HEK293T (cell line): Measurements from ENCODE around the gene BOLA1.
A peak's percentile ranks its signal among the peaks of the same experiment; 100 is the strongest.
"Not testable (repeated sequence)": the region's sequence is repeated elsewhere in the genome, so short reads cannot be mapped to it uniquely, and the experiment has no call there.

ENCODE experiments used
- CTCF ChIA-PET: fragments of 350-600 bp; formaldehyde crosslinking; extraction: SDS; loops from one replicate; lab custom pipeline; 2021; ENCODE audit warnings: antibody characterized with exemption, inconsistent platforms; lab: Yijun Ruan, JAX
- POLR2A ChIA-PET: fragments of 350-600 bp; formaldehyde crosslinking; extraction: SDS; loops from one replicate; lab custom pipeline; 2020; ENCODE audit warnings: antibody characterized with exemption, inconsistent platforms; lab: Yijun Ruan, JAX
- DNase-seq: peaks from one replicate; pipeline ENCODE4 v3.0.0; 2012; ENCODE audit warnings: mixed read lengths; ENCODE audit errors: extremely low spot score
- ARNT ChIP-seq: fragments of 450-650 bp; IDR thresholded peaks from 2 replicates; pipeline ENCODE4 v1.6.1; 2017; ENCODE audit warnings: mild to moderate bottlenecking
- BHLHE40 ChIP-seq: fragments of 450-650 bp; IDR thresholded peaks from 2 replicates; pipeline ENCODE4 v1.6.1; 2016; ENCODE audit warnings: mild to moderate bottlenecking, moderate library complexity, borderline replicate concordance
- CTBP1 ChIP-seq: fragments of 450-650 bp; IDR thresholded peaks from 2 replicates; pipeline ENCODE4 v1.6.1; 2016; ENCODE audit warnings: borderline replicate concordance
- ELF4 ChIP-seq: fragments of 450-650 bp; IDR thresholded peaks from 2 replicates; pipeline ENCODE4 v1.6.1; 2017; ENCODE audit warnings: antibody characterized with exemption
- FOXA1 ChIP-seq: fragments of 450-650 bp; IDR thresholded peaks from 2 replicates; pipeline ENCODE4 v1.6.1; 2016; ENCODE audit warnings: mild to moderate bottlenecking
- FOXK2 ChIP-seq: fragments of 450-650 bp; IDR thresholded peaks from 2 replicates; pipeline ENCODE4 v1.6.1; 2016; ENCODE audit warnings: mild to moderate bottlenecking
- FOXM1 ChIP-seq: fragments of 450-650 bp; IDR thresholded peaks from 2 replicates; pipeline ENCODE4 v1.6.1; 2017; ENCODE audit warnings: mild to moderate bottlenecking, borderline replicate concordance
- HDGF ChIP-seq: fragments of 450-650 bp; IDR thresholded peaks from 2 replicates; pipeline ENCODE4 v1.6.1; 2017; ENCODE audit warnings: antibody characterized with exemption, borderline replicate concordance
- L3MBTL2 ChIP-seq: fragments of 450-650 bp; conservative IDR thresholded peaks from 2 replicates; pipeline ENCODE4 v1.6.1; 2016; ENCODE audit warnings: mild to moderate bottlenecking
- LEF1 ChIP-seq: fragments of 450-650 bp; IDR thresholded peaks from 2 replicates; pipeline ENCODE4 v1.6.1; 2017; ENCODE audit warnings: mild to moderate bottlenecking, borderline replicate concordance
- NFRKB ChIP-seq: fragments of 450-650 bp; IDR thresholded peaks from 2 replicates; pipeline ENCODE4 v1.6.1; 2016; ENCODE audit warnings: mild to moderate bottlenecking, moderate library complexity
- PKNOX1 ChIP-seq: fragments of 450-650 bp; IDR thresholded peaks from 2 replicates; pipeline ENCODE4 v1.6.1; 2016
- SP1 ChIP-seq: fragments of 450-650 bp; IDR thresholded peaks from 2 replicates; pipeline ENCODE4 v1.6.1; 2017
- SUZ12 ChIP-seq: fragments of 450-650 bp; IDR thresholded peaks from 2 replicates; pipeline ENCODE4 v1.6.1; 2016; ENCODE audit warnings: mild to moderate bottlenecking
- TARDBP ChIP-seq: fragments of 450-650 bp; IDR thresholded peaks from 2 replicates; pipeline ENCODE4 v1.6.1; 2016
- ZNF384 ChIP-seq: fragments of 450-650 bp; IDR thresholded peaks from 2 replicates; pipeline ENCODE4 v1.6.1; 2016

BOLA1 gene

GRCh38 chr1:149933208-149933607 lies 33.8 kb downstream of the BOLA1 start:
- ChIA-PET CTCF (no interaction called here), POLR2A (interaction anchor here (0.5 to 11.1 kb wide), 3 partner anchors 26 to 232 kb away, joined by 3 to 133 read pairs (median 3); a partner anchor contains a TSS)
- no peak for TF ChIP-seq L3MBTL2
- TF ChIP-seq HDGF: no peak
- TF ChIP-seq SUZ12: no peak
- no peak for TF ChIP-seq PKNOX1
- TF ChIP-seq TARDBP: no peak
- TF ChIP-seq CTBP1: no peak
- no peak for TF ChIP-seq LEF1
- TF ChIP-seq BHLHE40: no peak
- no peak for TF ChIP-seq ZNF384
- no peak for TF ChIP-seq ARNT
- TF ChIP-seq FOXK2: no peak
- no peak for TF ChIP-seq FOXM1
- TF ChIP-seq NFRKB: no peak
- no peak for TF ChIP-seq FOXA1
- TF ChIP-seq ELF4: no peak
- TF ChIP-seq SP1: no peak
- no peak for DNase-seq

GRCh38 chr1:149934356-149934755 lies 35.0 kb downstream of the BOLA1 start:
- POLR2A ChIA-PET: interaction anchor here (0.6 to 11.1 kb wide), 2 partner anchors 47 to 328 kb away, joined by 3 to 133 read pairs; a partner anchor contains a TSS
- TF ChIP-seq SP1 (no peak), ARNT (no peak), LEF1 (no peak), BHLHE40 (no peak), L3MBTL2 (no peak), ZNF384 (no peak)
- CTCF ChIA-PET: no interaction called here
- no peak for DNase-seq

GRCh38 chr1:149936170-149936991 lies 37.0 kb downstream of the BOLA1 start, which contains the start of gene MTMR11:
MTMR11 (minus strand) TSS chr1:149936879; CDS start chr1:149936647, 232 bp downstream.
- peak; percentile 51 for DNase-seq
- CTCF ChIA-PET: no interaction called here
- POLR2A ChIA-PET: interaction anchor here (1.2 to 11.1 kb wide), 2 partner anchors 8 to 49 kb away, joined by 11 to 133 read pairs; a partner anchor contains a TSS
- TF ChIP-seq BHLHE40: no peak
- TF ChIP-seq L3MBTL2: no peak; the same call in 1 of the 2 replicates
- TF ChIP-seq LEF1: no peak
- TF ChIP-seq SP1: no peak
- no peak for TF ChIP-seq SUZ12
- no peak for TF ChIP-seq TARDBP
- no peak for TF ChIP-seq HDGF
- no peak for TF ChIP-seq CTBP1
- no peak for TF ChIP-seq ELF4
- TF ChIP-seq PKNOX1: no peak
- TF ChIP-seq NFRKB: no peak
- no peak for TF ChIP-seq FOXK2
- TF ChIP-seq FOXM1: no peak
- TF ChIP-seq ZNF384: no peak
- no peak for TF ChIP-seq FOXA1
- no peak for TF ChIP-seq ARNT

- DNase-seq: no peak
- ChIA-PET POLR2A (interaction anchor here (0.7 to 11.1 kb wide), 3 partner anchors 9 to 50 kb away, joined by 3 to 133 read pairs (median 8); a partner anchor contains a TSS), CTCF (no interaction called here)
- TF ChIP-seq PKNOX1 (0 out of 2 replicates have a peak, but pooled peaks have one; percentile 29), SUZ12 (no peak), FOXA1 (no peak)
Measured at GRCh38 chr1:149936992-149937705, 37.8 kb downstream of the BOLA1 start.

GRCh38 chr1:149937759-149938158 lies 38.4 kb downstream of the BOLA1 start:
- TF ChIP-seq FOXA1 (no peak), FOXM1 (no peak), PKNOX1 (no peak), ZNF384 (no peak), CTBP1 (no peak)
- ChIA-PET CTCF (no interaction called here), POLR2A (interaction anchor here (0.8 to 11.1 kb wide), 2 partner anchors 10 to 51 kb away, joined by 6 to 133 read pairs; a partner anchor contains a TSS)
- DNase-seq: no peak

GRCh38 chr1:149938668-149939003 lies 39.3 kb downstream of the BOLA1 start:
- DNase-seq: not testable (repeated sequence)
- ChIA-PET CTCF (interaction anchor here (0.9 kb wide), 1 partner anchor 227 kb away, joined by 4 read pairs; no protein-coding TSS in a partner anchor), POLR2A (interaction anchor here (0.9 to 11.1 kb wide), 5 partner anchors 10 to 72 kb away, joined by 3 to 133 read pairs (median 8); partner anchors contain the start of gene OTUD7B)
